Neural cell (in vitro differentiated cells): Measurements from ENCODE around the gene SUPT3H. TPM values are rescaled to one million over a fixed set of nuclear protein-coding genes. Genes with fewer than 3 reads are reported as not detected.

Source experiments
- H2AFZ ChIP-seq: fragments of 200-600, 300-800 bp; sonication (generic), shearing (Covaris generic); 2 replicates; pipeline ENCODE4 v1.6.0; 2014; ENCODE audit warnings: low read depth, mild to moderate bottlenecking, antibody characterized with exemption, low read length, moderate library complexity
- H3F3A ChIP-seq: fragments of 200-600 bp; shearing (Covaris generic); 2 replicates; pipeline ENCODE4 v1.6.1; 2016; ENCODE audit warnings: mild to moderate bottlenecking, moderate library complexity, mixed read lengths, antibody characterized with exemption, low read length; ENCODE audit not compliant: insufficient read depth, poor library complexity, severe bottlenecking
- H3K27ac ChIP-seq: fragments of 200-600, 300-800 bp; sonication (generic), shearing (Covaris generic); 2 replicates; pipeline ENCODE4 v1.5.1; 2014; ENCODE audit warnings: mild to moderate bottlenecking, low read length, moderate library complexity
- H3K27me3 ChIP-seq: fragments of 300-800, 200-600 bp; sonication (generic), shearing (Covaris generic); 2 replicates; pipeline ENCODE4 v1.6.0; 2014; ENCODE audit warnings: mild to moderate bottlenecking, low read depth, low read length, moderate library complexity; ENCODE audit not compliant: insufficient read depth
- H3K36me3 ChIP-seq: fragments of 300-800, 200-600 bp; sonication (generic), shearing (Covaris generic); 2 replicates; pipeline ENCODE4 v1.5.1; 2014; ENCODE audit warnings: mild to moderate bottlenecking, antibody characterized with exemption, low read length, moderate library complexity; ENCODE audit not compliant: insufficient read depth
- H3K4me2 ChIP-seq: fragments of 300-800, 200-600 bp; sonication (generic), shearing (Covaris generic); 2 replicates; pipeline ENCODE4 v1.6.0; 2014; ENCODE audit warnings: mild to moderate bottlenecking, low read length
- H3K4me3 ChIP-seq: fragments of 300-800, 200-600 bp; sonication (generic), shearing (Covaris generic); 2 replicates; pipeline ENCODE4 v1.5.1; 2014; ENCODE audit warnings: mild to moderate bottlenecking, low read length, moderate library complexity
- H3K79me2 ChIP-seq: fragments of 200-600 bp; shearing (Covaris generic); replicated peaks from 2 replicates; pipeline ENCODE4 v1.6.0; 2014; ENCODE audit warnings: mild to moderate bottlenecking, low read length, moderate library complexity; ENCODE audit not compliant: insufficient read depth
- H3K9ac ChIP-seq: fragments of 300-800, 200-600 bp; sonication (generic), shearing (Covaris generic); 2 replicates; pipeline ENCODE4 v1.6.1; 2016; ENCODE audit warnings: mild to moderate bottlenecking, low read length, mixed read lengths
- H3K9me2 ChIP-seq: fragments of 200-600 bp; shearing (Covaris generic); 2 replicates; pipeline ENCODE4 v1.6.1; 2016; ENCODE audit warnings: mild to moderate bottlenecking, low read length, mixed read lengths; ENCODE audit not compliant: insufficient read depth
- H3K9me3 ChIP-seq: fragments of 200-600, 300-800 bp; sonication (generic), shearing (Covaris generic); 2 replicates; pipeline ENCODE4 v1.6.1; 2016; ENCODE audit warnings: mild to moderate bottlenecking, mixed run types, low read length, moderate library complexity, mixed read lengths
- H4K20me1 ChIP-seq: fragments of 200-600 bp; shearing (Covaris generic); 2 replicates; pipeline ENCODE4 v1.6.1; 2016; ENCODE audit warnings: mild to moderate bottlenecking, mixed run types; ENCODE audit not compliant: insufficient read depth
- CTCF ChIP-seq: fragments of 450-650 bp; IDR thresholded peaks from 2 replicates; pipeline ENCODE4 v1.5.1; 2014; ENCODE audit warnings: antibody characterized with exemption, mild to moderate bottlenecking, moderate library complexity; ENCODE audit not compliant: poor library complexity, severe bottlenecking
- EP300 ChIP-seq: fragments of 450-650 bp; conservative IDR thresholded peaks from 2 replicates; pipeline ENCODE4 v1.6.1; 2014; ENCODE audit warnings: antibody characterized with exemption, mild to moderate bottlenecking, moderate library complexity; ENCODE audit not compliant: poor library complexity, severe bottlenecking
- EZH2 ChIP-seq: fragments of 200-600, 300-800 bp; shearing (Covaris generic), sonication (generic); IDR thresholded peaks from 2 replicates; pipeline ENCODE4 v1.6.1; 2014; ENCODE audit warnings: antibody characterized with exemption, low read length, borderline replicate concordance, mild to moderate bottlenecking; ENCODE audit not compliant: insufficient read depth, poor library complexity, severe bottlenecking
- MXI1 ChIP-seq: fragments of 450-650 bp; conservative IDR thresholded peaks from 2 replicates; pipeline ENCODE4 v1.6.1; 2014; ENCODE audit warnings: antibody characterized with exemption, mild to moderate bottlenecking; ENCODE audit not compliant: poor library complexity, severe bottlenecking
- POLR2AphosphoS5 ChIP-seq: IDR thresholded peaks from 2 replicates; pipeline ENCODE4 v1.6.1; 2012
- RAD21 ChIP-seq: fragments of 450-650 bp; conservative IDR thresholded peaks from 2 replicates; pipeline ENCODE4 v1.6.1; 2014; ENCODE audit warnings: antibody characterized with exemption, mild to moderate bottlenecking, moderate library complexity
- REST ChIP-seq: IDR thresholded peaks from 2 replicates; pipeline ENCODE4 v1.6.1; 2012; ENCODE audit warnings: borderline replicate concordance
- SMC3 ChIP-seq: fragments of 450-650 bp; conservative IDR thresholded peaks from 2 replicates; pipeline ENCODE4 v1.6.1; 2014; ENCODE audit warnings: antibody characterized with exemption, mild to moderate bottlenecking, moderate library complexity; ENCODE audit not compliant: poor library complexity
- TAF1 ChIP-seq: IDR thresholded peaks from 2 replicates; pipeline ENCODE4 v1.6.1; 2012; ENCODE audit warnings: low read depth
- polyA plus RNA-seq: library from polyadenylated mRNA; depleted of rRNA; stranded (reverse); fragments of >200 nt; gene quantifications from 2 replicates; pipeline ENCODE4 v1.2.3, GENCODE V29; 2014

SUPT3H gene
- polyA plus RNA-seq, 1 donor from 2014 or later = 6.8 TPM

- H3K9me3 ChIP-seq = no peaks in the 10 kb centered on the region
- H3K27ac ChIP-seq = no peak overlapping the region
- TF ChIP-seq EZH2 = no peak
- TF ChIP-seq EP300 = no peak
- no peak for TF ChIP-seq POLR2AphosphoS5
- TF ChIP-seq CTCF = no peak
- TF ChIP-seq RAD21 = no peak
- TF ChIP-seq SMC3 = no peak
- TF ChIP-seq REST = no peak
- no peak for TF ChIP-seq TAF1
- TF ChIP-seq MXI1 = no peak
- no peak overlapping the region for H3K4me3 ChIP-seq
- no peak overlapping the region for H3K9ac ChIP-seq
- no peak overlapping the region for H3K4me2 ChIP-seq
- no peaks in the 10 kb centered on the region for H3F3A ChIP-seq
- no peaks in the 10 kb centered on the region for H4K20me1 ChIP-seq
- H3K79me2 ChIP-seq = no peaks in the 10 kb centered on the region
- H3K36me3 ChIP-seq = no peaks in the 10 kb centered on the region
- H2AFZ ChIP-seq = no peak overlapping the region
- no peaks in the 10 kb centered on the region for H3K27me3 ChIP-seq
- H3K9me2 ChIP-seq = no peaks in the 10 kb centered on the region
Measured at GRCh38 chr6:45301348-45302142, 76.2 kb downstream of the SUPT3H start.

- no peaks in the 10 kb centered on the region for H3K9me2 ChIP-seq
- H4K20me1 ChIP-seq = no peaks in the 10 kb centered on the region
- H3K9me3 ChIP-seq = no peaks in the 10 kb centered on the region
- no peaks in the 10 kb centered on the region for H3K79me2 ChIP-seq
- no peak overlapping the region for H3K4me3 ChIP-seq
- H3K4me2 ChIP-seq = no peak overlapping the region
- no peak overlapping the region for H3K9ac ChIP-seq
- H3K27me3 ChIP-seq = no peaks in the 10 kb centered on the region
- no peaks in the 10 kb centered on the region for H3F3A ChIP-seq
- no peak overlapping the region for H3K27ac ChIP-seq
- H2AFZ ChIP-seq = no peak overlapping the region
- H3K36me3 ChIP-seq = no peaks in the 10 kb centered on the region
- TF ChIP-seq MXI1 (no peak), SMC3 (no peak), TAF1 (no peak)
Measured at GRCh38 chr6:45300736-45301135, 77.0 kb downstream of the SUPT3H start.
